Glomerular visceral epithelial cell (primary cell): ENCODE data around the gene KMT2C.

ENCODE experiments used
- DNase-seq: peaks from one replicate; pipeline ENCODE4 v3.0.0-alpha.2; 2016; ENCODE audit errors: extremely low spot score

The KMT2C gene

DNA sequence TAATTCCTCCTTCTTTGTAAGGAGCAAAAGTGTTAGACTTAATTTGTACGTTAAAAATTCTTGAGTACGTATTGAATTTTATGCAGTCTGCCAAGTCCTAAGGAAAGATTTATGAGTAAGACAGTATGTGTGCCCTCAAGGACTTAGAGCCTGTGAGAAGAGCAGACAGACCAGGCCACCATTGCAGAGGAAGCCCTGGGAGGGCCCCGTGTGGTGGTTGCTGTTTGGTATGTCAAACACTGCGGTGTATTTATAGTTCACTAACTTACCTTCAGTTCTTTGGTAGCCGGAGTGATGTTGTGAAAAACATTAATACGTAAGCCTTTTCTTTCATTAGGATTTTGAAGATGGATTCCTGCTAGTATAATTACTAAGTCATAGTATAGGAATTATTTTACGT is 327.4 kb downstream of the KMT2C start:
- DNase-seq: no peak

GRCh38 chr7:152107945-152108344 is 327.9 kb downstream of the KMT2C start:
- no peak for DNase-seq

DNA sequence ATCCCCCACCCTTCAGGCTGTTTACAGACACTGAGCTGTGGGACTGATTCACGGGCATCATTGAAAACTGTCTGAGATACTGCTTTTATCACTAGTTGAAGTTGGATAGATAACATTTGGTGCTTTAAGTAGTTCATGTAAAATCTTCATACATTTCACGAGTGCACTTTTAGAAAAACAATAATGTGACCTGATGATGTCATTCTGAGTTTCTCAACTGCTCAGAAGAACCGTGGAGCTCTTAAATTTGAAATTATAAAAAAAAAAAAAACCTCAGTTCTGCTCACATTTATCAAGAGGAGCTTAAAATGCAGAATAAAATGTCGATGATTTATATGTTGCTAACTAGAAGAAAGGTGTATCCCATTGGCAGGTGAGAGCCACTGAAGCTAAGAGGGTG is 328.8 kb downstream of the KMT2C start:
- no peak for DNase-seq

GRCh38 chr7:152105205-152105604 is 330.6 kb downstream of the KMT2C start:
- no peak for DNase-seq

GRCh38 chr7:152103691-152104090 is 332.1 kb downstream of the KMT2C start:
- no peak for DNase-seq

DNA sequence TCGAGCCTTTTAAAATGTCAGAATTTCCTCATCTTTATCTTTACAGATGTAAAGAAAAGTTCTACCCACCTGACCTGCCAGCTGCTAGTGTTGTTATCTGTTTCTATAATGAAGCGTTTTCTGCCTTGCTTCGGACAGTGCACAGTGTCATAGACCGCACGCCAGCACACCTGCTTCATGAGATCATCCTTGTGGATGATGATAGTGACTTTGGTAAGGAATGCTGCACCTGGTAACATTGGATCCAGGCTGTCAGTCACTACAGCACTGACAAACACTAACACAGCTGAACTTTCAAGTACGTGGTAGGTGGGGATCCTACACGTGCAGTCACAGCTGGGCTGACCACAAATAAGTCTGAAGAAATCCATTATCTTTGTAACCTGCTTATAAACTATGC is 332.7 kb downstream of the KMT2C start:
- no peak for DNase-seq

DNA sequence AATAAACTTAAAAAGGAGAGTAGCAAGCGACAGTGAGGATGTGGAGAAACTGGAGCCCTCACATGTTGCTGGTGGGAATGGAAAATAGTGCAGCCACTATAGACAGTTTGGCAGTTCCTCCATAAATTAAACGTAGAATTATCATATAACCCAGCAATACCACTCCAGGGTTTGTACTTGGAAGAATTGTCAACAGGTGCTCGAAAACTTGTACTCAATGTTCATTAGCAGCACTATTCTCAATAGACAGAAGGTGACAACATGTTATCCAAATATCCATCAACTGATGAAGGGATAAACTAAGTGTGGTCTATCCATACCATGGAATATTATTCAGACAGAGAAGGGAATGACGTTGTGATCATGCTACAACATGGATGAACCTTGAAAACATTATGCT is 338.5 kb downstream of the KMT2C start:
- no peak for DNase-seq

DNA sequence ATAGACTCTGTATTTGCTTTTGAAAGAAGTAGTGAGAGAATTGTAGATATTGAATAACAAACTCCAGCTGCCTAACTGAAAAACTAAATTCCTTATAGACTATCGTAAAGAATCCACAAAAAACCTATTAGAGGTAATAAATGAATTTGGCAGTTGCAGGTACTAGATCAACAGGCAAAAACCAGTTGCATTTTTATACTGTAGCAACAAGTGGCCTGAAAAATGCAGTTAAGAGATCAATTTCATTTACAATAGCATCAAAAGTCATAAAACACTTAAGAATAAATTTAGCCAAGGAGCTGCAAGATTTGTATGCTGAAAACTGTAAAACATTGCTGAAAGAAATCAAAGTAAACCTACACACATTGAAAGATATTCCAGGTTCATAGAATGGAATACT is 340.0 kb downstream of the KMT2C start:
- no peak for DNase-seq

DNA sequence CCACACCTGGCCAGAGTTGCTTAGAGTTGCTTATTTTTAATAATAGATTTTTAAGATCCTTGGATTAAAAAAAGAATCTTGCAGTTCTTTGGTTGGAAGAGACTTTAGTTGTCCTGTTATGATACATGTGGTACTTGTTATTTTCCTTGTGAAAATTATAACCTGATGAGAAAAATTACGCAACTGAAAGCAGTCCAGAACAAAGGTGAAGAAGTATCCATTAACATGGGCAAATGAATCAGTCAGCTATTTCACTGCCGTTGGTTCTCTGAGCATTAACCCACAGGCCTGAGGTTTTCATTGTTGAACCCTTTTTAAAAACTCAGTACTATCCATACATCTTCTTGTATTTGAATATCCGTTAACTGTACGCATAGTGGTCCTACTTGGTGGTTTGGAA is 342.1 kb downstream of the KMT2C start:
- DNase-seq: no peak

GRCh38 chr7:152090747-152091146 is 345.1 kb downstream of the KMT2C start:
- DNase-seq: no peak

- no peak for DNase-seq
Measured at GRCh38 chr7:152089183-152089582, 346.6 kb downstream of the KMT2C start.

DNA sequence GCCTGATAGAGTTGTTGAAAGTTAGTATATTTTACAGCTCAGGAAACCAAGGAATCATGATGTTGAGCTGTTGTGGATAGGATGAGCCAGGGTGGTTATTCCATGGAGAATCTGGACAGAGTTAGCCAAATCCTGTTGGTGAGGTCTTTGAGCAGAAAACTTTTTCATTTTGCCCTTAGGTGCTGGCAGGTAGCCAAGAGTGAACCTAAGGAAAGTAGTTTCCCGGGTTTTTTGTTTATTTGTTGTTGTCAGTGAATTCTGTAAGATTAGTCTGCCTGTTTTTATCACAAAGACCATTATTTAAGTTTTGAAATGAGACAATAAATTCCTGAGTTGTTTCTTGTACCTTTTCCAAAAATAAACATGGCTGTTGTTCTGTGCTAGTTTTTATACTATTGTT is 349.3 kb downstream of the KMT2C start:
- no peak for DNase-seq

DNA sequence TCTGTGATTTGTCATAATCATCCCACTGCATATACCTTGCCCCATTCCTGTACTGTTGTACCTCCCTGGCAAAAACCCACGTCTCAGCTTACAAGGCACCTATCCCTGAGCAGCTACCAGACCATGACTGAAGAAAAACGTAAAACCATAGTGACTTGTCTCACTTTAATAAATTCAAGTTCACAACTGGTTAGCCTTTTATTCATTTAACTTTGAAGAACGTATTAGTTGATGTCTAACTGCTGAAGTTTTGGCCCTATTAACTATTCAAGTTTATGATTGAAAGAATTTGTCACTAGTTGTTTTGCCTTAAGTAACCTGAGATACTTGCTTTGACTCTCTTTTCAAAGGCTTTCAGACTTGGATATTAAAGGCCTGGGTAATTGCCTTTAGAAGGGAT is 350.7 kb downstream of the KMT2C start:
- peak; percentile 22 for DNase-seq
